ENCODE data around the gene RIC1.

DNA sequence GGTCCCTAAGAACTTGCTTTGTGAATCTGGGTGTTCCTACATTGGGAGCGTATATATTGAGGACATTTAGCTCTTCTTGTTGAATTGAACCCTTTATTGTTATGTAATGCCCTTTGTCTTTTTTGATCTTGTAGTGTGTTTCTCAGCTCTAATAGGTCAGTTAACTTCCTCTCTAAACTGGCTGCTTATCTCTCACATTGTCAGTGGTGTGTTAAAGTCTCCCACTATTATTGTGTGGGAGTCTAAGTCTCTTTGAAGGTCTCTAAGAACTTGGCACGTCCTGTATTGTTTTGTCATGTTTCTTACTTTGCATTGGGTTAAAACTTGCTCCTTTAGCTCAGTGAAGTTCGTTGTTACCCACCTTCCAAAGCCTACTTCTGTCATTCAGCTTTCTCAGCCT, 36.2 kb downstream of the RIC1 start:
- TF ChIP-seq POLR2AphosphoS5 (IDR thresholded peaks at IDR 0.05; ENCODE audit: low read depth, low read length) (no peak), FOXP2 (optimal IDR thresholded peaks at IDR 0.05; ENCODE audit: borderline replicate concordance, extremely low read depth, extremely low read length, insufficient read depth) (no peak), TAF1 (IDR thresholded peaks at IDR 0.05; ENCODE audit: borderline replicate concordance, insufficient read depth, low read length) (no peak), SIN3A (IDR thresholded peaks at IDR 0.05; ENCODE audit: borderline replicate concordance, insufficient read depth, low read length) (no peak)
- TF ChIP-seq, protein P1, sequence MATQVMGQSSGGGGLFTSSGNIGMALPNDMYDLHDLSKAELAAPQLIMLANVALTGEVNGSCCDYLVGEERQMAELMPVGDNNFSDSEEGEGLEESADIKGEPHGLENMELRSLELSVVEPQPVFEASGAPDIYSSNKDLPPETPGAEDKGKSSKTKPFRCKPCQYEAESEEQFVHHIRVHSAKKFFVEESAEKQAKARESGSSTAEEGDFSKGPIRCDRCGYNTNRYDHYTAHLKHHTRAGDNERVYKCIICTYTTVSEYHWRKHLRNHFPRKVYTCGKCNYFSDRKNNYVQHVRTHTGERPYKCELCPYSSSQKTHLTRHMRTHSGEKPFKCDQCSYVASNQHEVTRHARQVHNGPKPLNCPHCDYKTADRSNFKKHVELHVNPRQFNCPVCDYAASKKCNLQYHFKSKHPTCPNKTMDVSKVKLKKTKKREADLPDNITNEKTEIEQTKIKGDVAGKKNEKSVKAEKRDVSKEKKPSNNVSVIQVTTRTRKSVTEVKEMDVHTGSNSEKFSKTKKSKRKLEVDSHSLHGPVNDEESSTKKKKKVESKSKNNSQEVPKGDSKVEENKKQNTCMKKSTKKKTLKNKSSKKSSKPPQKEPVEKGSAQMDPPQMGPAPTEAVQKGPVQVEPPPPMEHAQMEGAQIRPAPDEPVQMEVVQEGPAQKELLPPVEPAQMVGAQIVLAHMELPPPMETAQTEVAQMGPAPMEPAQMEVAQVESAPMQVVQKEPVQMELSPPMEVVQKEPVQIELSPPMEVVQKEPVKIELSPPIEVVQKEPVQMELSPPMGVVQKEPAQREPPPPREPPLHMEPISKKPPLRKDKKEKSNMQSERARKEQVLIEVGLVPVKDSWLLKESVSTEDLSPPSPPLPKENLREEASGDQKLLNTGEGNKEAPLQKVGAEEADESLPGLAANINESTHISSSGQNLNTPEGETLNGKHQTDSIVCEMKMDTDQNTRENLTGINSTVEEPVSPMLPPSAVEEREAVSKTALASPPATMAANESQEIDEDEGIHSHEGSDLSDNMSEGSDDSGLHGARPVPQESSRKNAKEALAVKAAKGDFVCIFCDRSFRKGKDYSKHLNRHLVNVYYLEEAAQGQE (IDR thresholded peaks at IDR 0.05; ENCODE audit: insufficient read depth in 1 of 2, low read depth in 2 of 2, low read length in 2 of 2) = no peak

All from PFSK-1 (cell line).